Hepatocyte (in vitro differentiated cells): ENCODE measurements around the gene NOTCH1.

ENCODE experiments used
- CTCF ChIP-seq: fragments of 200-600 bp; sonication (generic); IDR thresholded peaks from 2 replicates; pipeline ENCODE4 v1.5.1; 2016; ENCODE audit warnings: antibody characterized with exemption, mild to moderate bottlenecking; ENCODE audit not compliant: poor library complexity
- EZH2 ChIP-seq: fragments of 200-600 bp; sonication (generic); IDR thresholded peaks from 2 replicates; pipeline ENCODE4 v1.6.1; 2016; ENCODE audit warnings: antibody characterized with exemption, mild to moderate bottlenecking, borderline replicate concordance
- EZH2phosphoT487 ChIP-seq: fragments of 200-600 bp; sonication (generic); IDR thresholded peaks from one replicate; pipeline ENCODE4 v1.6.1; 2018; ENCODE audit warnings: antibody characterized with exemption, mild to moderate bottlenecking, low read depth, moderate library complexity; ENCODE audit not compliant: unreplicated experiment, severe bottlenecking

- no peak for TF ChIP-seq CTCF
- no peak for TF ChIP-seq EZH2phosphoT487
- no peak for TF ChIP-seq EZH2
Observed at GRCh38 chr9:136525841-136526499, 19.9 kb downstream of the NOTCH1 start.
